ENCODE data around the gene GDF15. TPM values are rescaled to one million over a fixed set of nuclear protein-coding genes. Genes with fewer than 3 reads are reported as not detected.

GDF15 gene
- total RNA-seq, 1 experiment from 2014 or later = 425 TPM

DNA sequence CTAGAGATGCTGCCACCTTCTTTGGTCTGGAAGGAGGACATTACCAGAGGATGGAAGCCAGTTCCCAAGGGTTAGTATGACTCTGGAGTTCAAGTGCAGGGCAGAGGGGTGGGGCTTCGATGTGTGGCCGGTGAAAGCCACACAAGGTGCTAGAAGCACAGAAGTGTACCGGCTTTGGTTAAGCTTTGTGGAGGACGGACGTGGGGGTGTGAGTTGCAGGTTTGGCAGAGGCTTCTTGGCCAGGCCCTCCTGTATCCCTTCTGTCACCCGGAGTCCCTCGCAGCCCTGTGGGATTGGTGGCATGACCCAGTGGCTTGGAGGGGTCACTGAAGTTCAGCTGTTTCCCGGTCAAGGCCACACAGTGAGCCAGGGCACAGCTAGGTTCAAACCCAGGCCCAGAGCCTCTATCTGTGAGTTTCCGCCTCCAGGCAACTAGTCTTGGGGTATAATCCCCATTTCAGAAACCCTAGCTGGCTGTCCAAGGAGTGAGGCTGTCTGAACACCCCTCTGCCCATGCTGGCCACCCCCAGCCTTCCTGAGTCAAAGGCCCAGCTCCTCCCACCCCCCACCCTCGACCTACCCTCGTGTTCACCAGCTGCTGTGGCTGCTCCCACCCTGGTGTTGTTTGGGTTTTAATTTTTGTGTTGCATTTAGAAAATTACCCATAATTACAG, 28.7 kb downstream of the GDF15 start:
- H3K4me2 ChIP-seq (ENCODE audit: low read length) = peak overlapping the region; percentile 100
- peak overlapping the region; percentile 96 for H3K9ac ChIP-seq (ENCODE audit: low read length)
- no TSS peak for BruUV-seq (replicated peaks)
- no peaks in the 10 kb centered on the region for H4K20me1 ChIP-seq (ENCODE audit: insufficient read depth)
- TF ChIP-seq, protein P1, sequence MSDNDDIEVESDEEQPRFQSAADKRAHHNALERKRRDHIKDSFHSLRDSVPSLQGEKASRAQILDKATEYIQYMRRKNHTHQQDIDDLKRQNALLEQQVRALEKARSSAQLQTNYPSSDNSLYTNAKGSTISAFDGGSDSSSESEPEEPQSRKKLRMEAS (IDR thresholded peaks at IDR 0.05) = no peak
- TF ChIP-seq EZH2 (IDR thresholded peaks at IDR 0.05) (no peak), POLR2A (IDR thresholded peaks at IDR 0.05; ENCODE audit: borderline replicate concordance, extremely low read depth, insufficient read depth, insufficient read length) (peak; percentile 14), POLR2AphosphoS5 (IDR thresholded peaks at IDR 0.05; ENCODE audit: low read depth, low read length) (peak; percentile 48; the same call in 1 of the 2 replicates)
- ATAC-seq (no peak), DNase-seq (ENCODE audit: low read depth, low spot score) (no peak)
- H3K36me3 ChIP-seq (ENCODE audit: control insufficient read depth in 1 of 2, insufficient read depth in 2 of 2, low read length in 2 of 2) = no peaks in the 10 kb centered on the region
- POLR2A ChIA-PET = interaction anchor here (0.5 to 5.4 kb wide), 9 partner anchors 25 to 134 kb away, joined by 3 to 45 read pairs (median 4); partner anchors contain the start of genes GDF15, JUND and LSM4
- H3K4me1 ChIP-seq (ENCODE audit: control insufficient read depth in 1 of 2, insufficient read depth in 2 of 2, low read length in 2 of 2) = peaks cover 49 to 74% of the 10 kb centered on the region in 2 experiments
- peaks cover 3% of the 10 kb centered on the region; the same call in 1 of the 2 replicates for H3K79me2 ChIP-seq (ENCODE audit: insufficient read depth, low read length)
- intact Hi-C loops (cut with micrococcal nuclease) = no loop called here
- RAD21 ChIA-PET (ENCODE audit: low non-redundant PET in 1 of 2, low total read pairs in 2 of 2, uncharacterized antibody in 2 of 2, unreplicated experiment in 2 of 2) = interaction anchor here in 1 of 2 experiments (0.8 kb wide), 1 partner anchor 297 kb away, joined by 3 read pairs; no protein-coding TSS in a partner anchor
- H3K27me3 ChIP-seq (ENCODE audit: insufficient read depth, low read length) = no peaks in the 10 kb centered on the region
- no peaks in the 10 kb centered on the region for H3K9me2 ChIP-seq (ENCODE audit: insufficient read depth)
- H3K4me3 ChIP-seq (replicated peaks in 1 of 2; ENCODE audit: low read depth in 1 of 2, low read length in 2 of 2) = peak overlapping the region; percentile 53 to 92
- H2AFZ ChIP-seq (ENCODE audit: low read depth, low read length, poor library complexity, severe bottlenecking) = no peak overlapping the region
- H3K9me3 ChIP-seq (ENCODE audit: control insufficient read depth in 1 of 2, insufficient read depth in 1 of 2, low read depth in 1 of 2, low read length in 2 of 2) = no peaks in the 10 kb centered on the region
- CTCF ChIA-PET = interaction anchor here (1.0 to 2.1 kb wide), 6 partner anchors 13 to 222 kb away, joined by 3 to 16 read pairs (median 4); partner anchors contain the start of genes LSM4 and MPV17L2
- H3K27ac ChIP-seq (ENCODE audit: low read depth, low read length) = peak overlapping the region; percentile 98

DNA sequence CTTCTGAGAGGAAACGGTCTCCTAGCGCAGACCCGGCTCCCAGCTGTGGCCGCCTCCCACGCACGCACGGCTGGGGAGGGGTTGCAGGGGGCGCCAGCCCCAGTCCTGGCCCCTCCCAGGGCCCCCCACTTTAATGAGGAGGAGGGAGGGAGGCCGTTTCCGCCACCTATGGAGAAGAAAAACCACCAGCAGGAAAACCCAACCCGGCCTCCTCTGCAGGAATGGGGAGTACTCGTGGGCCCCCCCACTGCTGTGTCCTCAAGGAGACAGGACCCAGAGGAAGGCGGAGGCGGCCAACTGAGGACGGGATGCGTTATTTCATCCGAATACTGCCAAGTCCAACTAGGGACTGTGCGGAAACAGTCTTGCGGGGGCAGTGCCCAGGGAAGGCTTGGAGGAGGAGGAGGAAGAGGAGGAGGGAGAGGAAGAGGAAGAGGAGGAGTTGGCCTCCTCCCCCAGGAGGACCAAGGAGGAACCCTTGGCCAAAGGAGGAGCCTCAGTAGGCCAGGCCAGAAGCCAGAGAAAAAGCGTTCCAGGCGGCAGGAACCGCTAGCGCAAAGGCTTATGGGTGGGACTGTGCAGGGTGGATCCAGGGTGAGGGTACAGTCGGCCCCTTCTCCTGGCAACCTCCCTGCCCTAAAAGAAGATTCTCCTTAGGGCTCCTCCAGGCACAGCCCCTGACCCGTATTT, 29.4 kb downstream of the GDF15 start:
- ATAC-seq = peak; percentile 11
- Histone ChIP-seq H3K27me3 (ENCODE audit: insufficient read depth, low read length) (no peaks in the 10 kb centered on the region), H3K4me2 (ENCODE audit: low read length) (peak overlapping the region; percentile 100), H3K9ac (ENCODE audit: low read length) (peak overlapping the region; percentile 96), H3K4me3 (replicated peaks in 1 of 2; ENCODE audit: low read depth in 1 of 2, low read length in 2 of 2) (peak overlapping the region; percentile 53 to 92), H2AFZ (ENCODE audit: low read depth, low read length, poor library complexity, severe bottlenecking) (no peak overlapping the region), H3K9me3 (ENCODE audit: control insufficient read depth in 1 of 2, insufficient read depth in 1 of 2, low read depth in 1 of 2, low read length in 2 of 2) (no peaks in the 10 kb centered on the region), H3K36me3 (ENCODE audit: control insufficient read depth in 1 of 2, insufficient read depth in 2 of 2, low read length in 2 of 2) (no peaks in the 10 kb centered on the region), H3K27ac (ENCODE audit: low read depth, low read length) (peak overlapping the region; percentile 98), H3K4me1 (ENCODE audit: control insufficient read depth in 1 of 2, insufficient read depth in 2 of 2, low read length in 2 of 2) (peaks cover 44 to 72% of the 10 kb centered on the region in 2 experiments), H4K20me1 (ENCODE audit: insufficient read depth) (no peaks in the 10 kb centered on the region), H3K79me2 (ENCODE audit: insufficient read depth, low read length) (peaks cover 10% of the 10 kb centered on the region), H3K9me2 (ENCODE audit: insufficient read depth) (no peaks in the 10 kb centered on the region)
- TSS peak; percentile 80 for BruUV-seq (replicated peaks)
- no peak for DNase-seq (ENCODE audit: low read depth, low spot score)
- CTCF ChIA-PET = interaction anchor here (1.0 to 2.1 kb wide), 6 partner anchors 14 to 136 kb away, joined by 3 to 16 read pairs (median 4); partner anchors contain the start of gene LSM4
- POLR2A ChIA-PET = interaction anchor here (0.5 to 5.4 kb wide), 9 partner anchors 26 to 135 kb away, joined by 3 to 45 read pairs (median 5); partner anchors contain the start of genes GDF15, JUND and LSM4
- RAD21 ChIA-PET (ENCODE audit: low non-redundant PET in 1 of 2, low total read pairs in 2 of 2, uncharacterized antibody in 2 of 2, unreplicated experiment in 2 of 2) = interaction anchor here in 1 of 2 experiments (0.8 kb wide), 1 partner anchor 298 kb away, joined by 3 read pairs; no protein-coding TSS in a partner anchor
- intact Hi-C loops (cut with micrococcal nuclease) = no loop called here
- TF ChIP-seq EZH2 (IDR thresholded peaks at IDR 0.05) (no peak), EGR1 (IDR thresholded peaks at IDR 0.05; ENCODE audit: low read depth) (peak; percentile 76), ELF1 (IDR thresholded peaks at IDR 0.05; ENCODE audit: borderline replicate concordance, low read depth) (no peak), SIN3A (IDR thresholded peaks at IDR 0.05; ENCODE audit: low read depth) (no peak), POLR2AphosphoS5 (IDR thresholded peaks at IDR 0.05; ENCODE audit: low read depth, low read length) (peak; percentile 72), YY1 (IDR thresholded peaks at IDR 0.05; ENCODE audit: extremely low read depth, insufficient replicate concordance, low read depth, low read length) (no peak), EZH2phosphoT487 (IDR thresholded peaks at IDR 0.05; ENCODE audit: borderline replicate concordance) (no peak), ZNF274 (IDR thresholded peaks at IDR 0.05; ENCODE audit: low read depth, low read length) (no peak), JUND (IDR thresholded peaks at IDR 0.05) (no peak), CEBPB (IDR thresholded peaks at IDR 0.05; ENCODE audit: low read depth) (no peak), CBX3 (IDR thresholded peaks at IDR 0.05; ENCODE audit: low read depth) (no peak), POLR2A (IDR thresholded peaks at IDR 0.05; ENCODE audit: borderline replicate concordance, extremely low read depth, insufficient read depth, insufficient read length) (peak; percentile 87)
- TF ChIP-seq, protein P2, sequence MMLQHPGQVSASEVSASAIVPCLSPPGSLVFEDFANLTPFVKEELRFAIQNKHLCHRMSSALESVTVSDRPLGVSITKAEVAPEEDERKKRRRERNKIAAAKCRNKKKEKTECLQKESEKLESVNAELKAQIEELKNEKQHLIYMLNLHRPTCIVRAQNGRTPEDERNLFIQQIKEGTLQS (IDR thresholded peaks at IDR 0.05) = no peak
- TF ChIP-seq, protein P3, sequence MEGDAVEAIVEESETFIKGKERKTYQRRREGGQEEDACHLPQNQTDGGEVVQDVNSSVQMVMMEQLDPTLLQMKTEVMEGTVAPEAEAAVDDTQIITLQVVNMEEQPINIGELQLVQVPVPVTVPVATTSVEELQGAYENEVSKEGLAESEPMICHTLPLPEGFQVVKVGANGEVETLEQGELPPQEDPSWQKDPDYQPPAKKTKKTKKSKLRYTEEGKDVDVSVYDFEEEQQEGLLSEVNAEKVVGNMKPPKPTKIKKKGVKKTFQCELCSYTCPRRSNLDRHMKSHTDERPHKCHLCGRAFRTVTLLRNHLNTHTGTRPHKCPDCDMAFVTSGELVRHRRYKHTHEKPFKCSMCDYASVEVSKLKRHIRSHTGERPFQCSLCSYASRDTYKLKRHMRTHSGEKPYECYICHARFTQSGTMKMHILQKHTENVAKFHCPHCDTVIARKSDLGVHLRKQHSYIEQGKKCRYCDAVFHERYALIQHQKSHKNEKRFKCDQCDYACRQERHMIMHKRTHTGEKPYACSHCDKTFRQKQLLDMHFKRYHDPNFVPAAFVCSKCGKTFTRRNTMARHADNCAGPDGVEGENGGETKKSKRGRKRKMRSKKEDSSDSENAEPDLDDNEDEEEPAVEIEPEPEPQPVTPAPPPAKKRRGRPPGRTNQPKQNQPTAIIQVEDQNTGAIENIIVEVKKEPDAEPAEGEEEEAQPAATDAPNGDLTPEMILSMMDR (IDR thresholded peaks at IDR 0.05 in 2 of 3, conservative IDR thresholded peaks at IDR 0.05 in 1 of 3; ENCODE audit: borderline replicate concordance in 1 of 3, insufficient read depth in 1 of 3, low read depth in 2 of 3, low read length in 2 of 3) = no peak
- TF ChIP-seq, protein P1 (IDR thresholded peaks at IDR 0.05) = no peak

Data from HCT116 (cell line).